ENCODE results near the gene CC2D1A.
"Not testable (repeated sequence)": the region's sequence is repeated elsewhere in the genome, so short reads cannot be mapped to it uniquely, and the experiment has no call there.

The CC2D1A gene

GRCh38 chr19:13959962-13960862 lies 54.2 kb downstream of the CC2D1A start:
- no peak for DNase-seq (ENCODE audit: extremely low read depth in 1 of 2, low read depth in 1 of 2)

GRCh38 chr19:13960863-13961784 lies 55.1 kb downstream of the CC2D1A start:
- DNase-seq (ENCODE audit: extremely low read depth in 1 of 2, low read depth in 1 of 2): no peak

- DNase-seq (ENCODE audit: extremely low read depth in 1 of 2, low read depth in 1 of 2): no peak
Measured at GRCh38 chr19:13961826-13962698, 56.1 kb downstream of the CC2D1A start.

GRCh38 chr19:13962699-13963602 lies 57.0 kb downstream of the CC2D1A start:
- DNase-seq (ENCODE audit: extremely low read depth in 1 of 2, low read depth in 1 of 2): no peak

- DNase-seq (ENCODE audit: extremely low read depth in 1 of 2, low read depth in 1 of 2): no peak
Measured at GRCh38 chr19:13963603-13964105, 57.7 kb downstream of the CC2D1A start.

- no peak for DNase-seq (ENCODE audit: extremely low read depth in 1 of 2, low read depth in 1 of 2)
Measured at GRCh38 chr19:13964776-13965175, 58.8 kb downstream of the CC2D1A start.

GRCh38 chr19:13965377-13965896 lies 59.4 kb downstream of the CC2D1A start:
- DNase-seq (ENCODE audit: extremely low read depth in 1 of 2, low read depth in 1 of 2): no peak

GRCh38 chr19:13965926-13966683 lies 60.1 kb downstream of the CC2D1A start:
- no peak for DNase-seq (ENCODE audit: extremely low read depth in 1 of 2, low read depth in 1 of 2)

- DNase-seq (ENCODE audit: extremely low read depth in 1 of 2, low read depth in 1 of 2): no peak
Measured at GRCh38 chr19:13966684-13967128, 60.7 kb downstream of the CC2D1A start.

- DNase-seq (ENCODE audit: extremely low read depth in 1 of 2, low read depth in 1 of 2): not testable (repeated sequence)
Measured at GRCh38 chr19:13967206-13967605, 61.2 kb downstream of the CC2D1A start.

GRCh38 chr19:13968383-13968935 lies 62.5 kb downstream of the CC2D1A start:
- no peak for DNase-seq (ENCODE audit: extremely low read depth in 1 of 2, low read depth in 1 of 2)

- DNase-seq (ENCODE audit: extremely low read depth in 1 of 2, low read depth in 1 of 2): no peak
Measured at GRCh38 chr19:13968999-13969398, 63.0 kb downstream of the CC2D1A start.

GRCh38 chr19:13969897-13970296 lies 63.9 kb downstream of the CC2D1A start:
- DNase-seq (ENCODE audit: extremely low read depth in 1 of 2, low read depth in 1 of 2): no peak

GRCh38 chr19:13971868-13972267 lies 65.9 kb downstream of the CC2D1A start:
- not testable (repeated sequence) for DNase-seq (ENCODE audit: extremely low read depth in 1 of 2, low read depth in 1 of 2)

- no peak for DNase-seq (ENCODE audit: extremely low read depth in 1 of 2, low read depth in 1 of 2)
Measured at GRCh38 chr19:13972368-13973155, 66.6 kb downstream of the CC2D1A start.

- DNase-seq (ENCODE audit: extremely low read depth in 1 of 2, low read depth in 1 of 2): not testable (repeated sequence)
Measured at GRCh38 chr19:13973479-13973878, 67.5 kb downstream of the CC2D1A start.

GRCh38 chr19:13974073-13974472 lies 68.1 kb downstream of the CC2D1A start:
- DNase-seq (ENCODE audit: extremely low read depth in 1 of 2, low read depth in 1 of 2): no peak

Measured in activated CD8-positive, alpha-beta memory T cell treated with anti-CD3 and anti-CD28 coated beads for 1 hour (primary cell).